ENCODE measurements around the gene GLYATL1B.
"Not testable (repeated sequence)": the region's sequence is repeated elsewhere in the genome, so short reads cannot be mapped to it uniquely, and the experiment has no call there.

GLYATL1B gene

GRCh38 chr11:59086007-59086406 lies at the start of gene GLYATL1B:
GLYATL1B (plus strand) TSS chr11:59086307; CDS start chr11:59086307, 0 bp downstream.
- DNase-seq (ENCODE audit: extremely low read depth in 1 of 2, low read depth in 1 of 2): not testable (repeated sequence)

GRCh38 chr11:59036542-59036941 lies 49.6 kb upstream of the GLYATL1B start:
- DNase-seq (ENCODE audit: extremely low read depth in 1 of 2, low read depth in 1 of 2): not testable (repeated sequence)

- not testable (repeated sequence) for DNase-seq (ENCODE audit: extremely low read depth in 1 of 2, low read depth in 1 of 2)
Measured at GRCh38 chr11:59037434-59037833, 48.7 kb upstream of the GLYATL1B start.

GRCh38 chr11:59040607-59041006 lies 45.5 kb upstream of the GLYATL1B start:
- DNase-seq (ENCODE audit: extremely low read depth in 1 of 2, low read depth in 1 of 2): no peak

GRCh38 chr11:59051383-59051782 lies 34.7 kb upstream of the GLYATL1B start:
- DNase-seq (ENCODE audit: extremely low read depth in 1 of 2, low read depth in 1 of 2): not testable (repeated sequence)

- not testable (repeated sequence) for DNase-seq (ENCODE audit: extremely low read depth in 1 of 2, low read depth in 1 of 2)
Measured at GRCh38 chr11:59052355-59052754, 33.8 kb upstream of the GLYATL1B start.

- peak; percentile 34 to 53 for DNase-seq (ENCODE audit: extremely low read depth in 1 of 2, low read depth in 1 of 2)
Measured at GRCh38 chr11:59053387-59053786, 32.7 kb upstream of the GLYATL1B start.

GRCh38 chr11:59058120-59059033 lies 27.7 kb upstream of the GLYATL1B start:
- DNase-seq (ENCODE audit: extremely low read depth in 1 of 2, low read depth in 1 of 2): peak; percentile 61 to 62

GRCh38 chr11:59060096-59060495 lies 26.0 kb upstream of the GLYATL1B start:
- DNase-seq (ENCODE audit: extremely low read depth in 1 of 2, low read depth in 1 of 2): not testable (repeated sequence)

GRCh38 chr11:59062602-59063529 lies 23.2 kb upstream of the GLYATL1B start:
- no peak for DNase-seq (ENCODE audit: extremely low read depth in 1 of 2, low read depth in 1 of 2)

- not testable (repeated sequence) for DNase-seq (ENCODE audit: extremely low read depth in 1 of 2, low read depth in 1 of 2)
Measured at GRCh38 chr11:59063996-59064727, 21.9 kb upstream of the GLYATL1B start.

GRCh38 chr11:59069087-59069486 lies 17.0 kb upstream of the GLYATL1B start:
- no peak for DNase-seq (ENCODE audit: extremely low read depth in 1 of 2, low read depth in 1 of 2)

- no peak for DNase-seq (ENCODE audit: extremely low read depth in 1 of 2, low read depth in 1 of 2)
Measured at GRCh38 chr11:59076876-59077571, 9.1 kb upstream of the GLYATL1B start.

- no peak for DNase-seq (ENCODE audit: extremely low read depth in 1 of 2, low read depth in 1 of 2)
Measured at GRCh38 chr11:59078435-59078834, 7.7 kb upstream of the GLYATL1B start.

GRCh38 chr11:59079086-59079485 lies 7.0 kb upstream of the GLYATL1B start:
- DNase-seq (ENCODE audit: extremely low read depth in 1 of 2, low read depth in 1 of 2): no peak

- DNase-seq (ENCODE audit: extremely low read depth in 1 of 2, low read depth in 1 of 2): not testable (repeated sequence)
Measured at GRCh38 chr11:59080421-59080820, 5.7 kb upstream of the GLYATL1B start.

GRCh38 chr11:59081430-59082020 lies 4.6 kb upstream of the GLYATL1B start:
- not testable (repeated sequence) for DNase-seq (ENCODE audit: extremely low read depth in 1 of 2, low read depth in 1 of 2)

GRCh38 chr11:59088162-59088561 lies 2.1 kb downstream of the GLYATL1B start:
- DNase-seq (ENCODE audit: extremely low read depth in 1 of 2, low read depth in 1 of 2): no peak

GRCh38 chr11:59093576-59093975 lies 7.5 kb downstream of the GLYATL1B start:
- not testable (repeated sequence) for DNase-seq (ENCODE audit: extremely low read depth in 1 of 2, low read depth in 1 of 2)

- DNase-seq (ENCODE audit: extremely low read depth in 1 of 2, low read depth in 1 of 2): not testable (repeated sequence)
Measured at GRCh38 chr11:59095225-59095624, 9.1 kb downstream of the GLYATL1B start.
